H9 (cell line): ENCODE results near the gene SHANK1. TPM values are rescaled to one million over a fixed set of nuclear protein-coding genes. Genes with fewer than 3 reads are reported as not detected.

Experiments
- DNase-seq: peaks from one replicate; pipeline ENCODE4 v3.0.0-alpha.2; 2017
- H2AFZ ChIP-seq: one replicate; pipeline ENCODE4 v1.6.1; 2013; ENCODE audit warnings: mild to moderate bottlenecking, low read length, control low read depth, moderate library complexity
- H2AK5ac ChIP-seq: 2 replicates; pipeline ENCODE4 v1.6.1; 2013; ENCODE audit warnings: low read length, control low read depth, mixed read lengths; ENCODE audit not compliant: insufficient read length
- H2BK120ac ChIP-seq: one replicate; pipeline ENCODE4 v1.6.1; 2013; ENCODE audit warnings: low read depth, mild to moderate bottlenecking, low read length, control low read depth, inconsistent platforms; ENCODE audit not compliant: poor library complexity, severe bottlenecking
- H2BK12ac ChIP-seq: 2 replicates; pipeline ENCODE4 v1.6.1; 2013; ENCODE audit warnings: low read length, control low read depth, mixed read lengths, low read depth; ENCODE audit not compliant: insufficient read length
- H2BK15ac ChIP-seq: 2 replicates; pipeline ENCODE4 v1.6.1; 2013; ENCODE audit warnings: low read depth, low read length, control low read depth
- H2BK20ac ChIP-seq: one replicate; pipeline ENCODE4 v1.6.1; 2013; ENCODE audit warnings: low read depth, mild to moderate bottlenecking, low read length, control low read depth, inconsistent platforms; ENCODE audit not compliant: poor library complexity, severe bottlenecking
- H2BK5ac ChIP-seq: 2 replicates; pipeline ENCODE4 v1.6.1; 2013; ENCODE audit warnings: low read length, control low read depth, mixed read lengths; ENCODE audit not compliant: insufficient read length
- H3K14ac ChIP-seq: 2 replicates; pipeline ENCODE4 v1.6.1; 2013; ENCODE audit warnings: low read length, control low read depth; ENCODE audit not compliant: insufficient read depth
- H3K18ac ChIP-seq: 2 replicates; pipeline ENCODE4 v1.6.1; 2013; ENCODE audit warnings: low read depth, mild to moderate bottlenecking, mixed read lengths, low read length, control low read depth; ENCODE audit not compliant: insufficient read length
- H3K23ac ChIP-seq: 2 replicates; pipeline ENCODE4 v1.6.1; 2013; ENCODE audit warnings: low read length, control low read depth, mixed read lengths, low read depth; ENCODE audit not compliant: insufficient read length
- H3K23me2 ChIP-seq: 2 replicates; pipeline ENCODE4 v1.6.1; 2013; ENCODE audit warnings: low read depth, mild to moderate bottlenecking, mixed read lengths, low read length, control low read depth; ENCODE audit not compliant: insufficient read length, poor library complexity, severe bottlenecking
- H3K27ac ChIP-seq: 2 replicates; pipeline ENCODE4 v1.5.1; 2013; ENCODE audit warnings: low read length, control low read depth, mixed read lengths, low read depth; ENCODE audit not compliant: insufficient read length
- H3K27me3 ChIP-seq: 2 replicates; pipeline ENCODE4 v1.6.1; 2013; ENCODE audit warnings: low read length, control low read depth, inconsistent platforms; ENCODE audit not compliant: insufficient read depth
- H3K4ac ChIP-seq: 2 replicates; pipeline ENCODE4 v1.6.1; 2013; ENCODE audit warnings: low read depth, mild to moderate bottlenecking, control low read depth, inconsistent platforms, low read length, moderate library complexity
- H3K4me1 ChIP-seq: 2 replicates; pipeline ENCODE4 v1.6.1; 2013; ENCODE audit warnings: low read length, control low read depth, inconsistent platforms; ENCODE audit not compliant: insufficient read depth
- H3K4me2 ChIP-seq: 2 replicates; pipeline ENCODE4 v1.6.1; 2013; ENCODE audit warnings: low read length, control low read depth, mixed read lengths; ENCODE audit not compliant: insufficient read length, insufficient read depth
- H3K56ac ChIP-seq: 2 replicates; pipeline ENCODE4 v1.6.1; 2013; ENCODE audit warnings: low read depth, mild to moderate bottlenecking, mixed read lengths, low read length, control low read depth; ENCODE audit not compliant: insufficient read length
- H3K79me1 ChIP-seq: 2 replicates; pipeline ENCODE4 v1.6.1; 2013; ENCODE audit warnings: low read depth, mild to moderate bottlenecking, moderate library complexity, low read length, control low read depth, inconsistent platforms; ENCODE audit not compliant: insufficient read depth, poor library complexity, severe bottlenecking
- H3K79me2 ChIP-seq: 2 replicates; pipeline ENCODE4 v1.6.1; 2013; ENCODE audit warnings: low read length, control low read depth, inconsistent platforms; ENCODE audit not compliant: insufficient read depth
- H3K9ac ChIP-seq: 2 replicates; pipeline ENCODE4 v1.6.1; 2013; ENCODE audit warnings: low read length, control low read depth, mixed read lengths; ENCODE audit not compliant: insufficient read length; ENCODE audit errors: extremely low read depth
- H3K9me3 ChIP-seq: one replicate; pipeline ENCODE4 v1.6.1; 2013; ENCODE audit warnings: low read depth, low read length, inconsistent platforms; ENCODE audit not compliant: control insufficient read depth
- H3T11ph ChIP-seq: one replicate; pipeline ENCODE4 v1.6.1; 2013; ENCODE audit warnings: mild to moderate bottlenecking, low read length, control low read depth, inconsistent platforms
- H4K20me1 ChIP-seq: one replicate; pipeline ENCODE4 v1.6.1; 2013; ENCODE audit not compliant: control insufficient read depth, insufficient read length, insufficient read depth
- H4K5ac ChIP-seq: 2 replicates; pipeline ENCODE4 v1.6.1; 2013; ENCODE audit warnings: low read depth, mild to moderate bottlenecking, mixed read lengths, low read length, control low read depth; ENCODE audit not compliant: insufficient read length
- H4K8ac ChIP-seq: replicated peaks from 2 replicates; pipeline ENCODE4 v1.6.1; 2013; ENCODE audit warnings: low read length, control low read depth, mixed read lengths, low read depth; ENCODE audit not compliant: insufficient read length
- H4K91ac ChIP-seq: 2 replicates; pipeline ENCODE4 v1.6.1; 2013; ENCODE audit warnings: low read depth, mild to moderate bottlenecking, moderate library complexity, mixed read lengths, low read length, control low read depth; ENCODE audit not compliant: insufficient read length
- H3K27ac Mint-ChIP-seq, 3 experiments: 2 replicates in 2 of 3; 3 replicates in 1 of 3; pipeline ENCODE4 v1.8.0; 2020 to 2021; ENCODE audit warnings: mixed read lengths in 3 of 3, mild to moderate bottlenecking in 1 of 3, moderate library complexity in 1 of 3
- H3K27me3 Mint-ChIP-seq: 2 replicates; pipeline ENCODE4 v1.8.0; 2021; ENCODE audit warnings: low read depth, mild to moderate bottlenecking, moderate library complexity, mixed read lengths
- H3K36me3 Mint-ChIP-seq, 3 experiments: 2 replicates in 2 of 3; 3 replicates in 1 of 3; pipeline ENCODE4 v1.8.0; 2020 to 2021; ENCODE audit warnings: low read depth in 3 of 3, mixed read lengths in 3 of 3; ENCODE audit not compliant: insufficient read depth in 1 of 3
- H3K4me1 Mint-ChIP-seq, 2 experiments: 2 replicates each; pipeline ENCODE4 v1.8.0; 2020; ENCODE audit warnings: mixed read lengths in 2 of 2
- H3K4me3 Mint-ChIP-seq, 2 experiments: 2 replicates in 1 of 2; 3 replicates in 1 of 2; pipeline ENCODE4 v1.8.0; 2020 to 2021; ENCODE audit warnings: mild to moderate bottlenecking in 2 of 2, mixed read lengths in 2 of 2, moderate library complexity in 1 of 2
- H3K9me3 Mint-ChIP-seq, 2 experiments: 2 replicates in 1 of 2; 3 replicates in 1 of 2; pipeline ENCODE4 v1.8.0; 2020; ENCODE audit warnings: mild to moderate bottlenecking in 2 of 2, mixed read lengths in 2 of 2, moderate library complexity in 1 of 2
- WGBS: extraction: QIAGEN DNeasy Blood & Tissue Kit; methylation state at CpG from one replicate; pipeline ENCODE4 v1.1.7; 2013; ENCODE audit warnings: missing lambda C conversion rate, low lambda C conversion rate, mixed read lengths; ENCODE audit not compliant: insufficient read length; ENCODE audit errors: extremely low coverage; 5-methylcytosine and 5-hydroxymethylcytosine counted together
- total RNA-seq: library from RNA; stranded (reverse); gene quantifications from 2 replicates; pipeline ENCODE4 v1.2.1, GENCODE V29; 2021
- TF ChIP-seq, protein P1 (sequence below): fragments of 200-600 bp; sonication (generic); conservative IDR thresholded peaks from 3 replicates; pipeline ENCODE4 v1.8.0; 2021; ENCODE audit warnings: antibody characterized with exemption, mild to moderate bottlenecking

SHANK1 gene
- total RNA-seq, 1 experiment from 2014 or later, result 1.7 TPM

DNA sequence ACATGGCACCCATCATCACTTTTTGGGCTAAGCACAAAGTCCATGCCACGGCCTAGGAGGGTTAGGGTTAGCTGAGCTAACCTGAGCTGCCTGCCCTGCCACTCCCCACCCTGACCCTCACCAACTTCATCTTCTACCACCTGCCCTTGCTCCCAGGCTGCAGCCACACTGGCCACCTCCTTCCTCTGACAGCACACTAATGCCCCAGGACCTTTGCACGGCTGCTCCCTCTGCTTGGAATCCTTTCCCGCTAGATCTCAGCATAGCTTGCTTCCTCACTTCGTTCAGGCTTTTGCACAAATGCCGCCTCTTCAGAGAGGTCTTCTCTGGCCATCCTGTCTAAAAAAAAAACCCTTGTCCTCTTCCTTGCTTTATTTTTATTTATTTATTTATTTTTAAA is 13.2 kb downstream of the SHANK1 start:
- H4K20me1 ChIP-seq, result no peaks in the 10 kb centered on the region
- Mint-ChIP-seq H3K4me3 (no peak overlapping the region; a peak in 1 of 5 replicates), H3K27ac (no peak overlapping the region), H3K9me3 (no peaks in the 10 kb centered on the region), H3K4me1 (peaks cover 6 to 16% of the 10 kb centered on the region in 2 experiments), H3K36me3 (no peaks in the 10 kb centered on the region; a peak in 1 of 7 replicates), H3K27me3 (peaks cover 81% of the 10 kb centered on the region)
- no peak overlapping the region for H3K4me2 ChIP-seq
- no peak overlapping the region for H3K56ac ChIP-seq
- TF ChIP-seq, protein P1, sequence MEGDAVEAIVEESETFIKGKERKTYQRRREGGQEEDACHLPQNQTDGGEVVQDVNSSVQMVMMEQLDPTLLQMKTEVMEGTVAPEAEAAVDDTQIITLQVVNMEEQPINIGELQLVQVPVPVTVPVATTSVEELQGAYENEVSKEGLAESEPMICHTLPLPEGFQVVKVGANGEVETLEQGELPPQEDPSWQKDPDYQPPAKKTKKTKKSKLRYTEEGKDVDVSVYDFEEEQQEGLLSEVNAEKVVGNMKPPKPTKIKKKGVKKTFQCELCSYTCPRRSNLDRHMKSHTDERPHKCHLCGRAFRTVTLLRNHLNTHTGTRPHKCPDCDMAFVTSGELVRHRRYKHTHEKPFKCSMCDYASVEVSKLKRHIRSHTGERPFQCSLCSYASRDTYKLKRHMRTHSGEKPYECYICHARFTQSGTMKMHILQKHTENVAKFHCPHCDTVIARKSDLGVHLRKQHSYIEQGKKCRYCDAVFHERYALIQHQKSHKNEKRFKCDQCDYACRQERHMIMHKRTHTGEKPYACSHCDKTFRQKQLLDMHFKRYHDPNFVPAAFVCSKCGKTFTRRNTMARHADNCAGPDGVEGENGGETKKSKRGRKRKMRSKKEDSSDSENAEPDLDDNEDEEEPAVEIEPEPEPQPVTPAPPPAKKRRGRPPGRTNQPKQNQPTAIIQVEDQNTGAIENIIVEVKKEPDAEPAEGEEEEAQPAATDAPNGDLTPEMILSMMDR, result no peak
- no peak overlapping the region for H2BK120ac ChIP-seq
- no peak overlapping the region for H3T11ph ChIP-seq
- H2BK12ac ChIP-seq, result no peak overlapping the region
- no peak overlapping the region for H4K91ac ChIP-seq
- H4K8ac ChIP-seq, result no peak overlapping the region
- H2BK15ac ChIP-seq, result no peak overlapping the region
- H2AK5ac ChIP-seq, result no peak overlapping the region
- H3K4me1 ChIP-seq, result 0 out of 2 replicates have a peak, but pooled peaks cover 3% of the 10 kb centered on the region
- no peak overlapping the region for H3K14ac ChIP-seq
- no peaks in the 10 kb centered on the region for H3K23me2 ChIP-seq
- WGBS, result no CpG with 5 or more reads among the region's 5 CpGs
- H3K23ac ChIP-seq, result no peak overlapping the region
- no peaks in the 10 kb centered on the region for H3K9me3 ChIP-seq
- no peak overlapping the region for H3K27ac ChIP-seq
- no peak overlapping the region for H3K9ac ChIP-seq
- no peak overlapping the region for H3K4ac ChIP-seq
- H2BK20ac ChIP-seq, result no peak overlapping the region
- no peaks in the 10 kb centered on the region for H3K79me1 ChIP-seq
- H3K27me3 ChIP-seq, result peaks cover 2% of the 10 kb centered on the region; the same call in 1 of the 2 replicates
- DNase-seq, result no peak
- H3K18ac ChIP-seq, result no peak overlapping the region
- H2BK5ac ChIP-seq, result no peak overlapping the region
- H2AFZ ChIP-seq, result no peak overlapping the region
- H4K5ac ChIP-seq, result no peak overlapping the region
- no peaks in the 10 kb centered on the region for H3K79me2 ChIP-seq
